Rectal smooth muscle tissue (tissue), 1 donor: Measurements from ENCODE around the gene GBF1.
A peak's percentile ranks its signal among the peaks of the same experiment; 100 is the strongest.
"Not testable (repeated sequence)": the region's sequence is repeated elsewhere in the genome, so short reads cannot be mapped to it uniquely, and the experiment has no call there.

Experiments
- H3K27ac ChIP-seq: one replicate; pipeline ENCODE4 v1.7.0; 2013; ENCODE audit warnings: low read depth, low read length, inconsistent platforms
- H3K27me3 ChIP-seq: one replicate; pipeline ENCODE4 v1.7.0; 2013; ENCODE audit warnings: low read length; ENCODE audit not compliant: control insufficient read depth, insufficient read depth
- H3K36me3 ChIP-seq: one replicate; pipeline ENCODE4 v1.7.0; 2013; ENCODE audit warnings: low read length; ENCODE audit not compliant: control insufficient read depth, insufficient read depth
- H3K4me1 ChIP-seq: one replicate; pipeline ENCODE4 v1.7.0; 2013; ENCODE audit warnings: low read length; ENCODE audit not compliant: control insufficient read depth, insufficient read depth
- H3K4me3 ChIP-seq: one replicate; pipeline ENCODE4 v1.7.0; 2013; ENCODE audit warnings: low read length
- H3K9ac ChIP-seq: one replicate; pipeline ENCODE4 v1.7.0; 2013; ENCODE audit warnings: low read length

GBF1 gene

DNA sequence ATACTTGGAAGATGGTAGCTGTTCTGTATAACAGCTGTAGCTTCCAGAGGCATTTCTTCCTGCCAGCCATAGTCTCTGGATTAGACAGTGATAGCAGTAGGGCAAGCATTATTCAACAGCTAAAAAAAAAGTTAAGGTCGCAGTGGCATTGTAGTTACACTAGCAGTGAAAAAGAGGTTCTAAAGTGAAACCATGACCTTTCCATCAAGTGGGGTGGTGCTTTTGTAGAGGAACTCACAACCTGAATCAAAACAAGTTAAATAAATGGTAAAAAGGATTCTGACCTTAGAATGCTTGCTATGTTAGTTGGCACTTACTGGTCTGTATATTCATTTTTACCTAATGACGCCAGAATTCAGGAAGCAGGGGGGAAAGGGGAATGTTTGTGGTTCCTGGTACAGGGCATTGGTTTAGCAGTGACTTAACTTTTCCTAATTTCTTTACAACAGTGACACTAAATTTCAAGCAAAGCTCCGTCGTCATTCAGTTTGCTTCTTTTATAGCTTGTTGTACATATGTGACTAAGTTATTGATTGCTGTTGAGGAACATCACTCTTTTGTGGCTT, 55.0 kb downstream of the GBF1 start:
- Histone ChIP-seq H3K27ac (no peak overlapping the region), H3K27me3 (no peaks in the 10 kb centered on the region), H3K9ac (no peak overlapping the region), H3K4me3 (no peak overlapping the region), H3K4me1 (peaks cover 6% of the 10 kb centered on the region), H3K36me3 (no peaks in the 10 kb centered on the region)

DNA sequence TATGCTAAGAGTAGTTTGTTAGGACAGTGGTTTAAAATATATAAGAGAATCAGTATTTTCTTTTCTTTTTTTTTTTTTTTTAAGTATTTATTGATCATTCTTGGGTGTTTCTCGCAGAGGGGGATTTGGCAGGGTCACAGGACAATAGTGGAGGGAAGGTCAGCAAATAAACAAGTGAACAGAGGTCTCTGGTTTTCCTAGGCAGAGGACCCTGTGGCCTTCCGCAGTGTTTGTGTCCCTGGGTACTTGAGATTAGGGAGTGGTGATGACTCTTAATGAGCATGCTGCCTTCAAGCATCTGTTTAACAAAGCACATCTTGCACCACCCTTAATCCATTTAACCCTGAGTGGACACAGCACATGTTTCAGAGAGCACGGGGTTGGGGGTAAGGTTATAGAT, 55.6 kb downstream of the GBF1 start:
- not testable (repeated sequence) for H3K36me3 ChIP-seq, H3K4me3 ChIP-seq, H3K4me1 ChIP-seq, H3K27me3 ChIP-seq, H3K9ac ChIP-seq, H3K27ac ChIP-seq

DNA sequence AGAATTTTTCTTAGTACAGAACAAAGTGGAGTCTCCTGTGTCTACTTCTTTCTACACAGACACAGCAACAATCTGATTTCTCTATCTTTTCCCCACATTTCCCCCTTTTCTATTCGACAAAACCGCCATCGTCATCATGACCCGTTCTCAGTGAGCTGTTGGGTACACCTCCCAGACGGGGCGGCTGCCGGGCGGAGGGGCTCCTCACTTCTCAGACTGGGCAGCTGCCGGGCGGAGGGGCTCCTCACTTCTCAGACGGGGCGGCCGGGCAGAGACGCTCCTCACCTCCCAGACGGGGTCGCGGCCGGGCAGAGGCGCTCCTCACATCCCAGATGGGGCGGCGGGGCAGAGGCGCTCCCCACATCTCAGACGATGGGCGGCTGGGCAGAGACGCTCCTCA, 56.0 kb downstream of the GBF1 start:
- H3K36me3 ChIP-seq, H3K4me1 ChIP-seq, H3K27me3 ChIP-seq, H3K9ac ChIP-seq, H3K27ac ChIP-seq, H3K4me3 ChIP-seq: not testable (repeated sequence)

DNA sequence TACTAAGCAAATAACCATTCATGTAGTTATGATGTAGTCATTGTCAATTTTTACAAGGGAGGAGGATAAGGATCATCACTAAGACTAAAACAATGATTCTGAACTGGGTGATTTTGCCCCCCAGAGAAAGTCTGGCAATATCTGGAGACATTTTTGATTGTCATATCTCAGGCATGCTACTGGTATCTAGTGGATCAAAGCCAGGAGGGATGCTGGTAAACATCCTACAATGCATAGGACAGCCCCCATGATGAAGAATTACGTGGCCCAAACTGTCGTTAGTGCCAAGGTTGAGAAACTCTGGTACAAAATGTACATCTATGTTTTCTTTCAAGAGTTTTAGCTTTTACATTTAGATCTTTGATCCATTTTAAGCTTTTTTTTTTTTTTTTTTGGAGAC, 57.3 kb downstream of the GBF1 start:
- Histone ChIP-seq H3K27me3 (no peaks in the 10 kb centered on the region), H3K4me3 (no peak overlapping the region), H3K9ac (no peak overlapping the region), H3K36me3 (no peaks in the 10 kb centered on the region), H3K4me1 (peaks cover 6% of the 10 kb centered on the region), H3K27ac (no peak overlapping the region)

DNA sequence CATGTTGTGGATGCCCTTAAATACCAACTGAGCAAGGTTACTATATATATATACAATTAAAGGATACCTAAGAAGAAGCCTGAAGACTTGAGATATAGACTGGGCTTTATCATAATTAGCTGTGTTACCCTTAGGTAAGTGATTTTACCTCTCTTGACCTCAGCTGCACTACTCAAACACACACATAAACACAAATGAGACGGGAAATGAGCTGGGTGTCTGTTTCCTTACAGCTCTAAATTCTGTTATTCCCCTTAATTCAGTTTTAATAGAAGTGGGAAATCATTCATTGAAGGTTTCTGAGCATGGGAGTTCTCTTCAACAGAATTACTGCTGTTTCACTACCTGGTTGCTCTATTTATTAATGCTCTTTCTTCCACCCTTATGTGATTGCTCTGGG, 60.7 kb downstream of the GBF1 start:
- Histone ChIP-seq H3K9ac (no peak overlapping the region), H3K36me3 (no peaks in the 10 kb centered on the region), H3K27ac (no peak overlapping the region), H3K27me3 (no peaks in the 10 kb centered on the region), H3K4me1 (peaks cover 3% of the 10 kb centered on the region), H3K4me3 (no peak overlapping the region)

DNA sequence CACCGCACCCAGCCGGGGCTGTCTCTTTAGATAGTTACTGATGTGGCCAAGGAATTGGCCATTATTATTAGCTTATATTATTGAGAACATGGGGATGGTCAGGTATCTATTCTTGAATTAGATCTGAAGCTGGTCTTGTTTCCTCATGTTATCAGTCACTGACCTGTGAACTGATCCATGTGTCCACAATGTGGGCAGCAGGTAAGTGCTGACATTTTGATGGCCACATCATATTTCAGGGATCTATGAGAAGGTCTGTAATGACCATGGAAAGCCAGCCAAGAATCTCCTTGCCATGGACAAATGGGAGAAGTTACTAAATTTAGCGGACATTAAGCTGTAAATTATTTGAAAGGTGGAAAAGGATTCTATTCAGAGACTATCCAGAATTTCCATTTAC, 61.4 kb downstream of the GBF1 start:
- no peak overlapping the region for H3K4me3 ChIP-seq
- no peak overlapping the region for H3K9ac ChIP-seq
- H3K27me3 ChIP-seq: no peaks in the 10 kb centered on the region
- H3K27ac ChIP-seq: no peak overlapping the region
- no peaks in the 10 kb centered on the region for H3K36me3 ChIP-seq
- H3K4me1 ChIP-seq: peaks cover 3% of the 10 kb centered on the region

DNA sequence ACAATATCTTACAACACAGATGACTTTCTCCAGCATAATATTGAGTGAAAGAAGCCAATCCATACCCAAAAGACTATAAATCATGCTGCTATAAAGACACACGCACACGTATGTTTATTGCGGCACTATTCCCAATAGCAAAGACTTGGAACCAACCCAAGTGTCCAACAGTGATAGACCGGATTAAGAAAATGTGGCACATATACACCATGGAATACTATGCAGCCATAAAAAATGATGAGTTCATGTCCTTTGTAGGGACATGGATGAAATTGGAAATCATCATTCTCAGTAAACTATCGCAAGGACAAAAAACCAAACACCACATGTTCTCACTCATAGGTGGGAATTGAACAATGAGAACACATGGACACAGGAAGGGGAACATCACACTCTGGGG, 63.0 kb downstream of the GBF1 start:
- H3K4me3 ChIP-seq, H3K27me3 ChIP-seq, H3K36me3 ChIP-seq, H3K9ac ChIP-seq, H3K27ac ChIP-seq: not testable (repeated sequence)
- H3K4me1 ChIP-seq: peaks cover 12% of the 10 kb centered on the region

DNA sequence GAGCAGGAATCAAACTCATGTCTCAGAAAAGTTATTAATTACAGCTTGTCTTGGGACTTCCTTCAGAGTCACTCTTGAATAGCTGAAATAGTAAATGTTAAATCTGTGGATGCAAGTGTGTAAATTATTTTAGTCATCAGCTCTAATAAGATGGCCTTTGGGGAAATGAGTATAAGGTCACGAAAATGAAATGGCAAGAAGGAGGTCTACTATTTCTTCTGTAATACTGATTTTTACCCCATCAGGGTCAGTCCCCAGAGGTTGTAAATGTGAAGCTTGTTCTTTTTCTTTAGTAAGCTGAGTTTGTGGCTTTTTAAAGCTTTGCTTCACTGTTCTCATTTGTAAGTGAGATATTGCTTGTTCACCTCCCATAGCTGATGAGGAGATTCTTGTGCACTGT, 63.9 kb downstream of the GBF1 start:
- no peaks in the 10 kb centered on the region for H3K36me3 ChIP-seq
- no peaks in the 10 kb centered on the region for H3K27me3 ChIP-seq
- peaks cover 12% of the 10 kb centered on the region for H3K4me1 ChIP-seq
- no peak overlapping the region for H3K9ac ChIP-seq
- H3K4me3 ChIP-seq: no peak overlapping the region
- H3K27ac ChIP-seq: no peak overlapping the region

DNA sequence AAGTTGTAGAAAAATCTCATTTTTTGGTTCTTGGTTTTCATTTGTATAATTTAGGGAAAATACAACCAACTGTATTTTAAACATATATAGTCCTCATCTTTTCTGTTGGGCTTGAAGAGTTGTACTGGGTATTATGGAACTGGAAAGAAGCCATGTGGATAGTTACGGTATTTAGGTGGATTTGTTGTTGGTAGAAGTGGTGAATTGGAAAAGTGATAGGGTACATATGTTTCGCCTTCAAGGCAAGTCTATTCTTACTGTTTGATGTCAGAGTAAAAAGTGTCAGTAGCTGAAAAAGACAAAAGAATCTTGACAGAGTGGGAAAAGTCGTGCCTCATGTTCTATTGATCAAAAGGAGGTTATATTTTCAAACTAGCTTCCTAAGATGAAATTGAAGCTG, 64.6 kb downstream of the GBF1 start:
- Histone ChIP-seq H3K9ac (no peak overlapping the region), H3K4me1 (peaks cover 12% of the 10 kb centered on the region), H3K36me3 (no peaks in the 10 kb centered on the region), H3K27me3 (no peaks in the 10 kb centered on the region), H3K27ac (no peak overlapping the region), H3K4me3 (no peak overlapping the region)

DNA sequence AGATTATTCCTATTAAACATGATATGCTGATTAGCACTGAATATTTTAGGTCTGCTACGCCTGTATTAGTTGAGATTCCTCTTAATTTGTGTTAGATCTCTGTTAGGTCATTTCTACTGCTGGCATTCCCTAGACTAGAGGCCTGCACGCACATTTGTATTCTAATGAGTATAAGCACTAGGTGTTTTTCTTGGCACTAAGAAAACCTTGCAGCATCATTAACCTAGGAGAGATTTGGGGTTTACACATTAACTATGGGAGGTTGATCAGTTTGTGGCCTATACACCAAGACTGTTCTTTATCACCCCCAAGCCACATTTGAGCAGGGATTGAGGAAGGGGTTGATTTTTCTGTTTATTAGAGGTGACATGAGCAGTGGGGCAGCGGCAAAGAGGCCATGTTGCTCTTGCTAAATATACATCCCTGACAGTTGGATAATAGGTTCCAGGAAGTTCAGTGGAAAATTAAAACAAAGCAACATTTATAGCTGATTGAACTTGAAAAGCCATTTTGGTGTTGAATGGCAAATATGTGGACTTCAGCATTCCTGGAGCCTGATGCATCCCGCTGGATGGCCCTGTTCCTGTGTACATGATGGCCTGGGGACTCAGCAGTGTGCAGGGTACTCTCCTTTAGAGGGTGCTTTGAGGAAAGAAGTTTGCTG, 65.2 kb downstream of the GBF1 start:
- no peak overlapping the region for H3K9ac ChIP-seq
- H3K4me1 ChIP-seq: peaks cover 12% of the 10 kb centered on the region
- no peak overlapping the region for H3K27ac ChIP-seq
- H3K36me3 ChIP-seq: no peaks in the 10 kb centered on the region
- H3K27me3 ChIP-seq: no peaks in the 10 kb centered on the region
- H3K4me3 ChIP-seq: no peak overlapping the region

DNA sequence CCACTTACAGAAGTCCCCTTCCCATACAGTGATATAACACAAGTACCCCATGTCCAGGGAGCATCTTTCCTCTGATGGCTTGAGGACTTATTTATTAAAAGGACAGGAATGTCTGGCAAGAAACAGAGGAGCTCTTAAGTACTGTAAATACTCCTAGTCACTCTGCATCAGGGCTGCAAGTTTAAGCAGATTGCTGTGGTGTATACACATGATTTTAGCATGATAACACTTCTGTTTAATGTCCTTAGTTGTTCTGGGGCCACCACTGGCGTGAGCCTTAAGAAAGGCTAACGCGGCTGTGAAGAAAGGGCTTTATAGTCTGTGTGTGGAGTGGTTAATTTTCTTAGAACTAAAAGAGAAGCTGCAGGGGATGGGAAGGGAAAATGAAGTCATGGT, 65.7 kb downstream of the GBF1 start:
- H3K36me3 ChIP-seq: no peaks in the 10 kb centered on the region
- H3K9ac ChIP-seq: no peak overlapping the region
- H3K27ac ChIP-seq: no peak overlapping the region
- H3K27me3 ChIP-seq: no peaks in the 10 kb centered on the region
- no peak overlapping the region for H3K4me3 ChIP-seq
- H3K4me1 ChIP-seq: peaks cover 12% of the 10 kb centered on the region

DNA sequence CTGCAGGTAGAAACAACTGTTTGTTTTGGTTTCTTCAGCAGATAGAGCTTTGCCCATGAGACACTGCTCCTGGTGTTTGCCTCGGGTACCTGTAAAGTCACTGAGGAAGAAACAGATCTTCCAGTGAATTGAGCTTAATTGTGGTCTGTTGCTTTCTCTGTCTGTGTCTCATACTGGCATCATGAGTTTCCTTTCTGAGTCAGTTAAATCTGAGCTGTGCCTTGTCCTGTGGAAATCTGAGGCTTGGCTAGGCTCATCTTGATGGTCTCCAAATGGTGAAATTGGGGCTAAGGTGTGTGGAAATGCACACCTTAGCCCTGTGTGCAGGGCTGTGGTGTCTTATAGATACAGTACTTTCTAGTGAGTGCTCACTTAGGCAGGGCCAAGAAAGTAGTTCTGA, 67.4 kb downstream of the GBF1 start:
- Histone ChIP-seq H3K27me3 (no peaks in the 10 kb centered on the region), H3K4me3 (no peak overlapping the region), H3K4me1 (peaks cover 12% of the 10 kb centered on the region), H3K36me3 (no peaks in the 10 kb centered on the region), H3K9ac (no peak overlapping the region), H3K27ac (peak overlapping the region; percentile 44)

DNA sequence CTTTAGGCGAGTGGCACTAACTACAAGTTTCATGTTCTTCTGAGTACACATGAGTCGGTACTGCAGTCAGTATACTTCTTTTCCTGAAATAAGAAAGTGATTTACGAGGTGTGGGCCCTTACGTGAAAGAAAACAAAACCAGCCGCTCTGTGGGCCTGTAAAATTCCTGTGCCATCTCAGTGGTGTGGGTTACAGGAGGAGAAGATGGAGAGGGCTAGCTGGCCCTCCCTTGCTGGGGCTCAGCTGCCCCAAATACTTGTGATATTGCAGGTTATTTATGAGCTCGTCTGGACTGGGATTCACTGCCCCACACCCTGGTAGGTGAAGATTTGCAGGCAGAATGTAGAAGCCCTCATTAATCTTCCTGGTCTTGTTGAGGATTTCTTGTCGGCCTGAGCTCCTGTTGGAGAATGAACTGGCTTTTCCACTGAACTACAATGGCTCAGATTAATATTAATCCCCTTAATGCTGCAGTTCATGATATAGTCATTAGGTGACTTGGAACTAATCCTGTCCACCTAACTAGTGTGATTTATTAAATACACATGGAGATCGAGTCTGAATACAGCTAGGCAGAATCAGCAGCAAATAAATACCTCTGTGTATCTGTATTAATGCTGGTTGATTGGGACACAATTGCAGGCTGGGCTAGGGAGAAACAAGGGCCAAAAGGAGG, 68.0 kb downstream of the GBF1 start:
- H3K36me3 ChIP-seq: no peaks in the 10 kb centered on the region
- H3K9ac ChIP-seq: no peak overlapping the region
- H3K4me3 ChIP-seq: no peak overlapping the region
- peaks cover 12% of the 10 kb centered on the region for H3K4me1 ChIP-seq
- H3K27ac ChIP-seq: peak overlapping the region; percentile 44
- H3K27me3 ChIP-seq: no peaks in the 10 kb centered on the region
